ENCODE results near the gene AFTPH.

GRCh38 chr2:64517511-64517884 is 6.6 kb upstream of the AFTPH start:
- TF ChIP-seq CTCF (IDR thresholded peaks at IDR 0.05; ENCODE audit: insufficient read depth, low read depth, low read length) (no peak), EZH2 (IDR thresholded peaks at IDR 0.05; ENCODE audit: insufficient read depth, low read length) (no peak)

Data from astrocyte (in vitro differentiated cells and primary cell).